WI38 (cell line): ENCODE measurements around the gene GRXCR2.
"Not testable (repeated sequence)": the region's sequence is repeated elsewhere in the genome, so short reads cannot be mapped to it uniquely, and the experiment has no call there.

Experiments used
- H3K4me3 ChIP-seq: 2 replicates; pipeline ENCODE4 v1.5.1; 2011; ENCODE audit warnings: low read depth, mild to moderate bottlenecking, control low read depth, low read length
- CTCF ChIP-seq: IDR thresholded peaks from 2 replicates; pipeline ENCODE4 v1.5.1; 2012; ENCODE audit warnings: low read depth, mild to moderate bottlenecking, control low read depth, low read length

Gene GRXCR2

GRCh38 chr5:145904743-145905142 lies 31.9 kb upstream of the GRXCR2 start:
- TF ChIP-seq CTCF: no peak
- no peak overlapping the region for H3K4me3 ChIP-seq

GRCh38 chr5:145903867-145904266 lies 31.1 kb upstream of the GRXCR2 start:
- H3K4me3 ChIP-seq: no peak overlapping the region
- no peak for TF ChIP-seq CTCF

- H3K4me3 ChIP-seq: no peak overlapping the region
- peak; percentile 36 for TF ChIP-seq CTCF
Measured at GRCh38 chr5:145903113-145903512, 30.3 kb upstream of the GRXCR2 start.

GRCh38 chr5:145902421-145902820 lies 29.6 kb upstream of the GRXCR2 start:
- no peak for TF ChIP-seq CTCF
- H3K4me3 ChIP-seq: no peak overlapping the region

- no peak for TF ChIP-seq CTCF
- no peak overlapping the region for H3K4me3 ChIP-seq
Measured at GRCh38 chr5:145898171-145898570, 25.4 kb upstream of the GRXCR2 start.

GRCh38 chr5:145891378-145891777 lies 18.6 kb upstream of the GRXCR2 start:
- H3K4me3 ChIP-seq: not testable (repeated sequence)

GRCh38 chr5:145889611-145890010 lies 16.8 kb upstream of the GRXCR2 start:
- TF ChIP-seq CTCF: no peak
- no peak overlapping the region for H3K4me3 ChIP-seq

- no peak overlapping the region for H3K4me3 ChIP-seq
- peak; percentile 94 for TF ChIP-seq CTCF
Measured at GRCh38 chr5:145887976-145888574, 15.3 kb upstream of the GRXCR2 start.
